HepG2 (cell line): Measurements from ENCODE around the gene HOXC10. TPM values are rescaled to one million over a fixed set of nuclear protein-coding genes. Genes with fewer than 3 reads are reported as not detected.

Experiments used
- ATAC-seq: fragments of 200-7000 bp; cut with Tn5 transposase; 3 replicates; pipeline ENCODE4 v1.9.1; 2020; ENCODE audit warnings: mild to moderate bottlenecking, moderate library complexity
- BruUV-seq: library from RNA; stranded (reverse); fragments of 400-500 nt; replicated peaks from 2 replicates; lab custom pipeline; 2021; lab: Mats Ljungman, UMichigan
- CTCF ChIA-PET: fragments of 300-600 bp; formaldehyde crosslinking; extraction: SDS; loops from one replicate; lab custom pipeline; 2021; ENCODE audit warnings: low total read pairs, inconsistent platforms, low intra/inter-chr PET ratio; lab: Yijun Ruan, JAX
- POLR2A ChIA-PET: fragments of 350-600 bp; sonication (Branson Sonifier 250); formaldehyde crosslinking; loops from one replicate; lab custom pipeline; 2020; ENCODE audit warnings: antibody characterized with exemption, inconsistent platforms; lab: Yijun Ruan, JAX
- DNase-seq: peaks from one replicate; pipeline ENCODE4 v3.0.0-alpha.2; 2015; ENCODE audit warnings: low spot score
- FAIRE-seq: peaks from 3 replicates; lab custom pipeline; 2011; peaks lifted over from hg19 to GRCh38; lab: Jason Lieb, UNC
- H2AFZ ChIP-seq: one replicate; pipeline ENCODE4 v1.6.1; 2011; ENCODE audit warnings: low read length, inconsistent platforms
- H3K27ac ChIP-seq: fragments of 300-600 bp; 3 replicates; pipeline ENCODE4 v1.8.0; 2011; ENCODE audit warnings: mixed run types, mild to moderate bottlenecking, mixed read lengths, low read length, inconsistent platforms; ENCODE audit not compliant: insufficient read depth; ENCODE audit errors: extremely low read length
- H3K27me3 ChIP-seq, 2 experiments: fragments of 200-600 bp in 1 of 2; 2 replicates in 1 of 2; 3 replicates in 1 of 2; pipeline versions ENCODE4 v1.6.0 to v1.8.0; 2011; ENCODE audit warnings: low read length in 2 of 2, mild to moderate bottlenecking in 2 of 2, moderate library complexity in 2 of 2, inconsistent platforms in 1 of 2; ENCODE audit not compliant: insufficient read depth in 2 of 2, control insufficient read depth in 1 of 2
- H3K36me3 ChIP-seq, 2 experiments: fragments of 200-600 bp in 1 of 2; replicated peaks in 1 of 2; 2 replicates in 1 of 2; 3 replicates in 1 of 2; pipeline versions ENCODE4 v1.5.1 to v1.8.0; 2011; ENCODE audit warnings: low read length in 2 of 2, inconsistent platforms in 1 of 2; ENCODE audit not compliant: insufficient read depth in 2 of 2, control insufficient read depth in 1 of 2
- H3K4me1 ChIP-seq: 2 replicates; pipeline ENCODE4 v1.5.1; 2012; ENCODE audit warnings: low read length, inconsistent platforms; ENCODE audit not compliant: insufficient read depth
- H3K4me2 ChIP-seq: 2 replicates; pipeline ENCODE4 v1.6.0; 2011; ENCODE audit warnings: low read depth, low read length, inconsistent platforms
- H3K4me3 ChIP-seq, 3 experiments: fragments of 200-600 bp in 1 of 3; sonication (generic), shearing (Covaris generic) in 1 of 3; replicated peaks in 1 of 3; 2 replicates each; pipeline ENCODE4 v1.5.1; 2011 to 2016; ENCODE audit warnings: low read length in 3 of 3, inconsistent platforms in 2 of 3, low read depth in 2 of 3, mild to moderate bottlenecking in 2 of 3, control low read depth in 1 of 3, mixed read lengths in 1 of 3; ENCODE audit not compliant: insufficient read depth in 1 of 3
- H3K79me2 ChIP-seq: one replicate; pipeline ENCODE4 v1.6.1; 2011; ENCODE audit warnings: low read length, inconsistent platforms; ENCODE audit not compliant: insufficient read depth
- H3K9ac ChIP-seq: 2 replicates; pipeline ENCODE4 v1.6.0; 2011; ENCODE audit warnings: mild to moderate bottlenecking, low read depth, low read length, inconsistent platforms; ENCODE audit not compliant: insufficient read depth
- H3K9me3 ChIP-seq: 2 replicates; pipeline ENCODE4 v1.5.1; 2012; ENCODE audit warnings: mild to moderate bottlenecking, low read length
- H4K20me1 ChIP-seq: 2 replicates; pipeline ENCODE4 v1.6.0; 2011; ENCODE audit warnings: inconsistent platforms, mild to moderate bottlenecking, low read length, moderate library complexity; ENCODE audit not compliant: insufficient read depth
- ADNP ChIP-seq: sonication (generic); formaldehyde crosslinking; IDR thresholded peaks from 2 replicates; pipeline ENCODE4 v1.4.0; 2020; ENCODE audit warnings: missing genetic modification reagents
- AGO2 ChIP-seq: fragments of 200-400 bp; formaldehyde crosslinking; optimal IDR thresholded peaks from 2 replicates; pipeline ENCODE3; 2017; ENCODE audit warnings: mild to moderate bottlenecking, low read depth, low read length, moderate library complexity
- STAG1 ChIP-seq: sonication (generic); formaldehyde crosslinking; IDR thresholded peaks from 2 replicates; pipeline ENCODE4 v1.4.0; 2020; ENCODE audit warnings: missing genetic modification reagents
- ZKSCAN1 ChIP-seq: fragments of 150-350 bp; IDR thresholded peaks from 2 replicates; pipeline ENCODE4 v1.6.1; 2014; ENCODE audit warnings: low read length
- ZZZ3 ChIP-seq: sonication (generic); formaldehyde crosslinking; IDR thresholded peaks from 2 replicates; pipeline ENCODE4 v1.4.0; 2020; ENCODE audit warnings: missing genetic modification reagents, mild to moderate bottlenecking, borderline replicate concordance
- WGBS: methylation state at CpG from one replicate; pipeline ENCODE4 v1.1.6; 2017; ENCODE audit warnings: low lambda C conversion rate; 5-methylcytosine and 5-hydroxymethylcytosine counted together
- in situ Hi-C: cut with HindIII; loops from 2 replicates; pipeline ENCODE4 v1.10.0; 2017; ENCODE audit warnings: low pct_unique_long_range_greater_than_20kb; ENCODE audit not compliant: extremely low pct_ligation_motif_present
- intact Hi-C: fragments of 100-400 bp; cut with micrococcal nuclease; formaldehyde crosslinking; loops from one replicate; pipeline ENCODE4 v1.10.0; 2022; ENCODE audit not compliant: unreplicated experiment
- polyA plus RNA-seq, 8 experiments: library from polyadenylated mRNA; depleted of rRNA in 3 of 8; stranded (reverse) in 7 of 8; unstranded in 1 of 8; fragments of >200 nt; fragmentation: Illumina TruSeq in 4 of 8; extraction: Trizol in 4 of 8; gene quantifications; 2 replicates each; pipeline versions ENCODE4 v1.2.1 to v1.2.3, GENCODE V29; 2011 to 2016; ENCODE audit warnings: low read depth in 4 of 8, missing spikeins in 1 of 8, mixed read lengths in 1 of 8; ENCODE audit not compliant: insufficient read depth in 1 of 8
- total RNA-seq, 5 experiments: library from RNA; depleted of rRNA; stranded (reverse); fragments of >200 nt; fragmentation: Illumina TruSeq; extraction: Trizol; gene quantifications; 2 replicates each; pipeline ENCODE4 v1.2.3, GENCODE V29; 2016; ENCODE audit warnings: low read depth in 1 of 5

The HOXC10 gene
- total and polyA plus RNA-seq, 2 of the 13 experiments (the other 11 are each of a cell fraction or from before 2014, with no cell fraction given) = not detected

DNA sequence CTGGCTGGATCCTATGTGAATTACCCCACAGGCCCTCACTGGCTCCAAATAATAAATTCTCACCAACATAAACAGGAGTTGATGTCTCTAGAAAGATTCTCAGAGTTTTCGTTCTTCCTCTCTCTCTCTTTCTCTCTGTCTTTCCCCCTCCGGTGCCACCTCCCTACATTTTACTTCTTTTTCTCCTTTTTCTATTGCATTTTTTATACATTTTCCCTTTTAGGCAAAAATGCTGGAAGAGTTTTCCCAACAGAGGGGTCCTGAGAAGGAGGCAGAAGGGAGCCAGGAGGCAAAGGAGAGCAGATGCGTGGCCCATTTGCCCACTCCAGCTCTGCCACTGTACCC, 42.5 kb downstream of the HOXC10 start (continued):
- no peak for TF ChIP-seq ADNP

DNA sequence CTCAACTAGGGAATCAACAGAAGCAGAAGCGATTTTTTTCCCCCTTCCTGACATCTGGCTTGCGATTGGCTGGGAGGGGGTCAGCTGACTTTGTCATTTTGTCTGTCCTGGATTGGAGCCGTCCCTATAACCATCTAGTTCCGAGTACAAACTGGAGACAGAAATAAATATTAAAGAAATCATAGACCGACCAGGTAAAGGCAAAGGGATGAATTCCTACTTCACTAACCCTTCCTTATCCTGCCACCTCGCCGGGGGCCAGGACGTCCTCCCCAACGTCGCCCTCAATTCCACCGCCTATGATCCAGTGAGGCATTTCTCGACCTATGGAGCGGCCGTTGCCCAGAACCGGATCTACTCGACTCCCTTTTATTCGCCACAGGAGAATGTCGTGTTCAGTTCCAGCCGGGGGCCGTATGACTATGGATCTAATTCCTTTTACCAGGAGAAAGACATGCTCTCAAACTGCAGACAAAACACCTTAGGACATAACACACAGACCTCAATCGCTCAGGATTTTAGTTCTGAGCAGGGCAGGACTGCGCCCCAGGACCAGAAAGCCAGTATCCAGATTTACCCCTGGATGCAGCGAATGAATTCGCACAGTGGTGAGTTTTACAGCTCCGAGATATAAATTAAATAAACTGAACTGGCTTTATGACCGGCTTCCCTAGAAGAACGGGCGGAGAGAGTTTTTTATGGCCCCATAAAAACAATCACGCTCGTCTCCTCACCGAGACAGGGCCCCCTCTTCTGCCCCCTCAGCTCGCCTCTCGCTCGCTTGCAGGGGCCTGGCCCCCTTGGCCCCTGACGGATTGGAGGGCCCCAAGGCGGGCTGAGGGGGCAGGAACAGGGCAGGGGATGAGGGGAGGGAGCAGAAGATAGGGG, 43.6 kb downstream of the HOXC10 start, which contains the start of gene HOXC6:
HOXC6 (plus strand) TSS at position 127 of the 888 bp plus-strand sequence; CDS start at position 209, 82 bp downstream.
- TF ChIP-seq ZKSCAN1 (no peak), STAG1 (CRISPR knock-in tag) (no peak), ZZZ3 (no peak), AGO2 (no peak)
- H2AFZ ChIP-seq = no peak within 1 kb of the TSS
- peaks cover 4 to 88% of the 10 kb centered on the region in 2 experiments; a peak in 4 of 5 replicates for H3K27me3 ChIP-seq

More for the DNA sequence above, 43.6 kb downstream of the HOXC10 start, which contains the start of gene HOXC6:
- Histone ChIP-seq H4K20me1 (no peaks in the 10 kb centered on the region), H3K4me3 (no peak within 1 kb of the TSS; a peak in 1 of 6 replicates), H3K79me2 (no peaks in the 10 kb centered on the region), H3K4me2 (peak within 1 kb of the TSS; percentile 45), H3K9ac (no peak within 1 kb of the TSS), H3K9me3 (no peaks in the 10 kb centered on the region), H3K4me1 (peaks cover 7% of the 10 kb centered on the region; the same call in 1 of the 2 replicates), H3K27ac (no peak within 1 kb of the TSS), H3K36me3 (no peaks in the 10 kb centered on the region)
- no TSS peak for BruUV-seq
- CTCF ChIA-PET = no interaction called here
- in situ Hi-C loops = no loop called here
- intact Hi-C loops = no loop called here
- ATAC-seq (no peak), FAIRE-seq (no peak), DNase-seq (no peak)
- 11% methylated on average over 35 of the region's 36 CpGs for WGBS
- POLR2A ChIA-PET = no interaction called here
